Right atrium auricular region (tissue), 2 donors: Measurements from ENCODE around the gene TMCO4. TPM values are rescaled to one million over a fixed set of nuclear protein-coding genes. Genes with fewer than 3 reads are reported as not detected.

Source experiments
- DNase-seq: peaks from one replicate; pipeline ENCODE4 v3.0.0-alpha.2; 2019; ENCODE audit warnings: low spot score
- H3K27ac ChIP-seq, 2 donors: fragments of 200-600 bp; sonication (generic); 1 replicate in 1 of 2; 2 replicates in 1 of 2; pipeline ENCODE4 v1.5.1; 2016 to 2019
- H3K27me3 ChIP-seq, 2 donors: fragments of 200-600 bp; sonication (generic); one replicate each; pipeline versions ENCODE4 v1.5.1 to v1.6.0; 2017 to 2019
- H3K36me3 ChIP-seq: fragments of 200-600 bp; sonication (generic); one replicate; pipeline ENCODE4 v1.5.1; 2016
- H3K4me1 ChIP-seq, 2 donors: fragments of 200-600 bp; sonication (generic); one replicate each; pipeline versions ENCODE4 v1.5.1 to v1.6.0; 2017 to 2019
- H3K4me3 ChIP-seq, 2 donors: fragments of 200-600 bp; sonication (generic); 1 replicate in 1 of 2; 2 replicates in 1 of 2; pipeline ENCODE4 v1.5.1; 2017 to 2019; ENCODE audit warnings: mild to moderate bottlenecking in 1 of 2, moderate library complexity in 1 of 2
- H3K9me3 ChIP-seq, 2 donors: fragments of 200-600 bp; sonication (generic); one replicate each; pipeline ENCODE4 v1.5.1; 2019
- total RNA-seq, 2 donors: library from RNA; depleted of rRNA; stranded (reverse); fragments of >200 nt; gene quantifications; one replicate each; pipeline ENCODE4 v1.1.0, GENCODE V29; 2016
- TF ChIP-seq, protein P1 (sequence below), 2 donors: fragments of 200-600 bp; sonication (generic); IDR thresholded peaks; one replicate each; pipeline ENCODE4 v1.5.1; 2019; ENCODE audit warnings: antibody characterized with exemption in 2 of 2

Gene TMCO4
- total RNA-seq, 2 donors from 2014 or later: 5.7 to 10.7 TPM

DNA sequence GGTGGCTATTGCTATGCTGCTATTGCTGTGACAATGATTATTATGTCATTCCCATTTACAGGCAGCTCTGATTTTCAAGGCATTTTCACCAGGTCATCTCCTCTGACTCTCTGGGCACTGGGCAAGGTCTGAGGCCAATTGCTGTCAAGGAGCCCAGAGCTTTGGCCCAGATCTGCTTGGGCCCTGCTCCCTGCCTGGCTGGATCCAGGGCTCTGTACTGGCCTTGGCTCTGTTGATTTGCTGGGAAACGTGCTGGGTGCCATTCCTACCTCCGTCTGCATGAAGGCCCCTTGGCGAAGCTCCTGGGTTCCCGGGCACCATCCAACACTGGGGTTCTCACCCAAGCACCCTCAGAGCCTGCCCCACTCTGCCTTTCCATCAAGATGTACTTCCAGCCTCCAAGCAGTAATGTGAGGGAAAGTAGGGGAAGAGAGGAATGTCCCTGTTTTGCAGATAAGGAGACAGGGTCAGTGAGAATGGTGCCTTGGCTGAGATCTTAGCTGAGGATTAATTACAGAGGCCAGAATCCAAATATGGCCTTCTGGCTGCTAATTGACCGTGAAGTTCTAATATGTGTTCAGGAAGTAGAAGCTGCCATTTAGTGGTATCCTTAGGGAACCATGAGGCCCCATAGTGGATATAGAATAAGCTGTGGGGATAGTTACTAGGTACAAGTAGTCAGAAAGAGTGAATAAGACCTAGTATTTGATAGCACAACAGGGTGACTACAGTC is 71.1 kb downstream of the TMCO4 start:
- no peaks in the 10 kb centered on the region for H3K36me3 ChIP-seq
- H3K4me3 ChIP-seq: no peak overlapping the region
- TF ChIP-seq, protein P1, sequence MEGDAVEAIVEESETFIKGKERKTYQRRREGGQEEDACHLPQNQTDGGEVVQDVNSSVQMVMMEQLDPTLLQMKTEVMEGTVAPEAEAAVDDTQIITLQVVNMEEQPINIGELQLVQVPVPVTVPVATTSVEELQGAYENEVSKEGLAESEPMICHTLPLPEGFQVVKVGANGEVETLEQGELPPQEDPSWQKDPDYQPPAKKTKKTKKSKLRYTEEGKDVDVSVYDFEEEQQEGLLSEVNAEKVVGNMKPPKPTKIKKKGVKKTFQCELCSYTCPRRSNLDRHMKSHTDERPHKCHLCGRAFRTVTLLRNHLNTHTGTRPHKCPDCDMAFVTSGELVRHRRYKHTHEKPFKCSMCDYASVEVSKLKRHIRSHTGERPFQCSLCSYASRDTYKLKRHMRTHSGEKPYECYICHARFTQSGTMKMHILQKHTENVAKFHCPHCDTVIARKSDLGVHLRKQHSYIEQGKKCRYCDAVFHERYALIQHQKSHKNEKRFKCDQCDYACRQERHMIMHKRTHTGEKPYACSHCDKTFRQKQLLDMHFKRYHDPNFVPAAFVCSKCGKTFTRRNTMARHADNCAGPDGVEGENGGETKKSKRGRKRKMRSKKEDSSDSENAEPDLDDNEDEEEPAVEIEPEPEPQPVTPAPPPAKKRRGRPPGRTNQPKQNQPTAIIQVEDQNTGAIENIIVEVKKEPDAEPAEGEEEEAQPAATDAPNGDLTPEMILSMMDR (IDR thresholded peaks at IDR 0.05): no peak
- DNase-seq: no peak
- H3K9me3 ChIP-seq: peaks cover 0 to 7% of the 10 kb centered on the region in 2 donors
- H3K27me3 ChIP-seq: no peaks in the 10 kb centered on the region
- H3K27ac ChIP-seq: no peak overlapping the region
- H3K4me1 ChIP-seq: no peaks in the 10 kb centered on the region

DNA sequence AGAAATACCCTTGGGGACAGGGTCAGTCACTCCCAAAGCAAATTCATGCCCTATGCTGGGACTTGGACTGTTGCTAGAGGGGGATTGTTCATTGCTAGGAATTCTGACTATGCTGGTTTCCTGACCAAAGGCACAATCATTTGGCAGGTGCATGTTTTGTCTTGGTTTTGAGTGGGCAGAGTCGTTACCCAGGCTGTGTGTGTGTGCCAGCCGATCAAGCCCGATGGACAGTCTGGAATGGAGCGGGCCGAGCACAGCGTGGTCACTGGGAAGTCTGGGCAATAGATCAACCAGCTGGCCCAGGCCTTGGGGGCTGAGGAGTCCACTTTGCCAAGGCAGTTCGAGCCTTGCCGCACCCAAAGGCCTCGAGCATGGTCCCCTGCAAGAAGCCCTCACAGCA is 74.1 kb downstream of the TMCO4 start:
- no peak overlapping the region for H3K27ac ChIP-seq
- DNase-seq: no peak
- H3K4me1 ChIP-seq: no peaks in the 10 kb centered on the region
- no peaks in the 10 kb centered on the region for H3K36me3 ChIP-seq
- TF ChIP-seq, protein P1 (IDR thresholded peaks at IDR 0.05): no peak
- H3K27me3 ChIP-seq: no peaks in the 10 kb centered on the region
- H3K4me3 ChIP-seq: no peak overlapping the region
- peaks cover 0 to 7% of the 10 kb centered on the region in 2 donors for H3K9me3 ChIP-seq

DNA sequence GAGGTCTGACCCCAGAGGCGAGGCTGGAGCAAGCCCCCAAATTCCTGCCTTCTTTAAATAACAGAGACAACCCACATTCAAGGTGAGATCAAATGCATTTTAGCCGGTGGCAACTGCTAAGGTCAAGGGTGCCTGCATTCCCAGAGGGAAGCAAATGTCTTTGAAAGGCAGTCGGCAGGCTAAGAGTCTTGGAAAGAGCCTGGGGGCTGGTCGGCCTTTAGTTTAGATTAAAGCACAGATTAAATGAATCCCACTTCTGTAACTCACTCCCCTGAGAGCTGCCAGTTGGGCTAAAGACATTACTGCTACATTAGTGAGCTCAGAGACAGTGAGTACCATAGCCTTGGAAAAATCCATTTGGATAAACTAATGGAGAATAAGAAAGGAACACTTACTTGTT is 75.8 kb downstream of the TMCO4 start:
- H3K4me1 ChIP-seq: no peaks in the 10 kb centered on the region
- TF ChIP-seq, protein P1 (IDR thresholded peaks at IDR 0.05): no peak

DNA sequence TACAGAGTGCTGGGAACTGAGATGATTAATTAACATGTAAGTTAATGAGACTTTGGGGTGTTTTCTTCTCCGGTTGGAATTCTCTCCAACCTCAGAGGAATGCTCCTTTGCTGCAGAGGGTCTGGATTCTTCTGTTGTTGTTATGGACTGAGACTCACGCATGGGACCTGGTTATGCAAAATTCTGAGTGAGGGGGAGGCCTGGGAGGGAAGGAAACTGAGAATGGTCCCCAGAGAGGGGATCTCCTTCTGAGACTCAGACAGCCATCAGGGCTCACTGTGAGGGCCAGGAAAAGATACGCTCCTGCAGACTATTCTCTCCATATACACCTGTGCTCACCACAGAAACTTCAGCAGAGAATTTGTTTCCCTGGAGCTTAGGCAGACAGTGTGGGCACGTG is 78.7 kb downstream of the TMCO4 start:
- no peak overlapping the region for H3K27ac ChIP-seq
- no peaks in the 10 kb centered on the region for H3K27me3 ChIP-seq
- no peak overlapping the region for H3K4me3 ChIP-seq
- no peaks in the 10 kb centered on the region for H3K9me3 ChIP-seq
- H3K36me3 ChIP-seq: no peaks in the 10 kb centered on the region
- DNase-seq: no peak
- H3K4me1 ChIP-seq: no peaks in the 10 kb centered on the region
- TF ChIP-seq, protein P1 (IDR thresholded peaks at IDR 0.05): no peak

More for the DNA sequence above, 75.8 kb downstream of the TMCO4 start:
- Histone ChIP-seq H3K27me3 (no peaks in the 10 kb centered on the region), H3K9me3 (no peaks in the 10 kb centered on the region), H3K27ac (no peak overlapping the region), H3K4me3 (no peak overlapping the region), H3K36me3 (no peaks in the 10 kb centered on the region)
- DNase-seq: no peak

DNA sequence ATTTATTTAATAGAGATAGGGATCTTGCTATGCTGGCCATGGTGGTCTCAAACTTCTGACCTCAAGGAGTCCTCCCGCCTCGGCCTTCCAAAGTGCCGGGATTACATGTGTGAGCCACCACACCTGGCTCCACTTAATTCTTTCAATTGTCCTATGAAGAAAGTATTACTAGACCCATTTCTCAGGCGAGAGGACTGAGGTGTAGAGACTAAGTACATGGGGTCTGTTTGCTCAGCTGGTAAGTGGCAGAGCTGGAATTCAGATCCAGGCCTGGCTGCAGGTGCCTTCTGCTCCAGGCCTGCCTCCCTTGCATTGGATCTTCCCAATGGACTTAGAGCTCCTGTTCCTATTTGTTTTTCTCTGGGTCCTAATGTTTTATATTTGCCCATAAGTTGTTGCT is 79.5 kb downstream of the TMCO4 start:
- Histone ChIP-seq H3K27ac (no peak overlapping the region), H3K4me3 (no peak overlapping the region), H3K4me1 (no peaks in the 10 kb centered on the region), H3K9me3 (no peaks in the 10 kb centered on the region), H3K36me3 (no peaks in the 10 kb centered on the region), H3K27me3 (no peaks in the 10 kb centered on the region)
- DNase-seq: no peak
- TF ChIP-seq, protein P1 (IDR thresholded peaks at IDR 0.05): no peak

DNA sequence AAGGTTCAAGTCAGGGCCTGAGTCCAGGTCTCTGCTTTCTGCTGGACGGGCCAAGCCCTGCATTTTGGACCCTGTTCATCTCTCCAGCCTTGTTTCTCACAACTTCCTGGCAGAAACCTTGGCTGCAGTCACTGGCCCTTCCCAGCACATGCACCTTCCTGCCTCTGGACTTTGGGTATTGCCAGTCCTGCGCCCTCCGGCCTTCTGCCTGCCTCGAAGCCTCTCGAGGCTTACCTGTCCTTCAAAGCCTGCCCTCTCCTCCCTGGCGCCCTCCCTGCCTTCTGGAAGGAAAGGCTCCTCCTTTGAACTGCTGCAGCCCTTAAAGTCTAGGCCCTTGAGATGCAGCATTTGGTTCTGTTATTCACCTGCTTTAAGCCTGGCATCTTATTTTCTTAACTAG is 82.2 kb downstream of the TMCO4 start:
- Histone ChIP-seq H3K36me3 (no peaks in the 10 kb centered on the region), H3K4me3 (no peak overlapping the region), H3K27me3 (no peaks in the 10 kb centered on the region), H3K9me3 (no peaks in the 10 kb centered on the region), H3K27ac (no peak overlapping the region), H3K4me1 (no peaks in the 10 kb centered on the region)
- DNase-seq: no peak
- TF ChIP-seq, protein P1 (IDR thresholded peaks at IDR 0.05): no peak
